Peyer's patch (tissue), 4 donors: Measurements from ENCODE around the gene OR8G1. TPM values are rescaled to one million over a fixed set of nuclear protein-coding genes. Genes with fewer than 3 reads are reported as not detected.
"Not testable (repeated sequence)": the region's sequence is repeated elsewhere in the genome, so short reads cannot be mapped to it uniquely, and the experiment has no call there.

Experiments
- DNase-seq, 3 donors: peaks; one replicate each; pipeline ENCODE4 v3.0.0-alpha.2; 2017 to 2019
- H3K27ac ChIP-seq, 4 donors: fragments of 200-600 bp; sonication (generic); one replicate each; pipeline ENCODE4 v1.5.1; 2016 to 2019
- H3K27me3 ChIP-seq, 2 donors: fragments of 200-600 bp; sonication (generic); one replicate each; pipeline ENCODE4 v1.5.1; 2019
- H3K36me3 ChIP-seq, 3 donors: fragments of 200-600 bp; sonication (generic); one replicate each; pipeline ENCODE4 v1.5.1; 2016 to 2019
- H3K4me1 ChIP-seq, 4 donors: fragments of 200-600 bp; sonication (generic); one replicate each; pipeline ENCODE4 v1.5.1; 2016 to 2019
- H3K4me3 ChIP-seq, 4 donors: fragments of 200-600 bp; sonication (generic); 1 replicate in 3 of 4; 2 replicates in 1 of 4; pipeline ENCODE4 v1.5.1; 2016 to 2019; ENCODE audit warnings: mild to moderate bottlenecking in 1 of 4
- H3K9me3 ChIP-seq, 4 donors: fragments of 200-600 bp; sonication (generic); one replicate each; pipeline ENCODE4 v1.5.1; 2016 to 2019; ENCODE audit warnings: mild to moderate bottlenecking in 1 of 4
- POLR2A ChIP-seq, 2 donors: fragments of 450-650 bp; IDR thresholded peaks; one replicate each; pipeline ENCODE4 v1.5.1; 2017; ENCODE audit warnings: antibody characterized with exemption in 2 of 2, mild to moderate bottlenecking in 2 of 2, moderate library complexity in 2 of 2
- total RNA-seq, 4 donors: library from RNA; depleted of rRNA; stranded (reverse); fragments of >200 nt; gene quantifications; one replicate each; pipeline ENCODE4 v1.1.0, GENCODE V29; 2016
- TF ChIP-seq, protein P1 (sequence below), 6 experiments: fragments of 450-650 bp in 4 of 6; fragments of 200-600 bp in 2 of 6; sonication (generic) in 1 of 6; IDR thresholded peaks; one replicate each; pipeline ENCODE4 v1.5.1; 2017 to 2019; ENCODE audit warnings: antibody characterized with exemption in 6 of 6, mild to moderate bottlenecking in 3 of 6, moderate library complexity in 1 of 6

Gene OR8G1
- total RNA-seq, 4 donors from 2014 or later, result 0.13 TPM; not detected in 3

DNA sequence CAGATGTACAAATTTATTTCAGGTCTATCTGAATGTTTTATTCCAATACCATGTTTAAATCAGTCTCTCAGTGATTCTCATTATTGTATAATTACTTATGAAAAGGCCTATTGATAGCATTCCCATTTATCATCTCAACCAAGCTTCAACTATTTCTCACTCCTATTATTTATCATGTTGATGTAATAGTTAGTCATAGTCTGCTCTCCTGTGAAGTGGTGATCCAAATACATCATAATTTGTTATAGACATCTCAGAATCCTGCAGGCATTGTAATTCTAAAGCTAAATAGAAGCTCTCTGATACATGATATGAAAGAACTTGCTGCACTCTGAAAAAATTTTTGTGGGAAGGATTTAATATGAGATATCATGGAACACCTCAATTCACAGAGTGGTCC, 21.8 kb upstream of the OR8G1 start:
- H3K27me3 ChIP-seq, result no peaks in the 10 kb centered on the region
- H3K4me1 ChIP-seq, result no peaks in the 10 kb centered on the region
- H3K9me3 ChIP-seq, result no peaks in the 10 kb centered on the region
- no peak overlapping the region for H3K27ac ChIP-seq
- no peaks in the 10 kb centered on the region for H3K36me3 ChIP-seq
- no peak for DNase-seq
- H3K4me3 ChIP-seq, result no peak overlapping the region
- TF ChIP-seq, protein P1, sequence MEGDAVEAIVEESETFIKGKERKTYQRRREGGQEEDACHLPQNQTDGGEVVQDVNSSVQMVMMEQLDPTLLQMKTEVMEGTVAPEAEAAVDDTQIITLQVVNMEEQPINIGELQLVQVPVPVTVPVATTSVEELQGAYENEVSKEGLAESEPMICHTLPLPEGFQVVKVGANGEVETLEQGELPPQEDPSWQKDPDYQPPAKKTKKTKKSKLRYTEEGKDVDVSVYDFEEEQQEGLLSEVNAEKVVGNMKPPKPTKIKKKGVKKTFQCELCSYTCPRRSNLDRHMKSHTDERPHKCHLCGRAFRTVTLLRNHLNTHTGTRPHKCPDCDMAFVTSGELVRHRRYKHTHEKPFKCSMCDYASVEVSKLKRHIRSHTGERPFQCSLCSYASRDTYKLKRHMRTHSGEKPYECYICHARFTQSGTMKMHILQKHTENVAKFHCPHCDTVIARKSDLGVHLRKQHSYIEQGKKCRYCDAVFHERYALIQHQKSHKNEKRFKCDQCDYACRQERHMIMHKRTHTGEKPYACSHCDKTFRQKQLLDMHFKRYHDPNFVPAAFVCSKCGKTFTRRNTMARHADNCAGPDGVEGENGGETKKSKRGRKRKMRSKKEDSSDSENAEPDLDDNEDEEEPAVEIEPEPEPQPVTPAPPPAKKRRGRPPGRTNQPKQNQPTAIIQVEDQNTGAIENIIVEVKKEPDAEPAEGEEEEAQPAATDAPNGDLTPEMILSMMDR (IDR thresholded peaks at IDR 0.05), result no peak
- TF ChIP-seq POLR2A (IDR thresholded peaks at IDR 0.05), result no peak

DNA sequence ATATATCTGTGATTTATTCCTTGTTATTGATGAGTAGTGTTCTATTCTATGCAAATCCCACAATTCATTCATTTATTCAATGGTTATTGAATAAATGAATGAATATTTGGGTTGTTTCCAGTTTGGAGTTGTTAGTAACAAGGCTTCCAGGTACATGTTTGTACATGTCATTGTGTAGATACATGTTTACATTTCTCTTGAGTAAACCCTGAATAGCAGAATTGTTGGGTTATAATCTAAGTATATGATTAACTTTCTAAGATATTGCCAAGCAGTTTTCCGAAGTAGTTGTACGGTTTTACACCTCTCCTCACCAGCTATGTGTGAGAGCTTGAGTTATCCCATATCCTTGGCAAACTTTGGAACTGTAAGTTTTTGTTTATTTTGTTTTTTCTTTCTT, 18.5 kb upstream of the OR8G1 start:
- no peaks in the 10 kb centered on the region for H3K4me1 ChIP-seq
- TF ChIP-seq POLR2A (IDR thresholded peaks at IDR 0.05), result no peak
- TF ChIP-seq, protein P1 (IDR thresholded peaks at IDR 0.05), result no peak
- DNase-seq, result no peak
- H3K27ac ChIP-seq, result no peak overlapping the region
- no peak overlapping the region for H3K4me3 ChIP-seq
- no peaks in the 10 kb centered on the region for H3K27me3 ChIP-seq
- H3K36me3 ChIP-seq, result no peaks in the 10 kb centered on the region
- no peaks in the 10 kb centered on the region for H3K9me3 ChIP-seq

- H3K36me3 ChIP-seq, H3K4me1 ChIP-seq, H3K27ac ChIP-seq, H3K27me3 ChIP-seq, H3K4me3 ChIP-seq, DNase-seq, H3K9me3 ChIP-seq: not testable (repeated sequence)
Measured at GRCh38 chr11:124224618-124225423, 16.1 kb upstream of the OR8G1 start.

DNA sequence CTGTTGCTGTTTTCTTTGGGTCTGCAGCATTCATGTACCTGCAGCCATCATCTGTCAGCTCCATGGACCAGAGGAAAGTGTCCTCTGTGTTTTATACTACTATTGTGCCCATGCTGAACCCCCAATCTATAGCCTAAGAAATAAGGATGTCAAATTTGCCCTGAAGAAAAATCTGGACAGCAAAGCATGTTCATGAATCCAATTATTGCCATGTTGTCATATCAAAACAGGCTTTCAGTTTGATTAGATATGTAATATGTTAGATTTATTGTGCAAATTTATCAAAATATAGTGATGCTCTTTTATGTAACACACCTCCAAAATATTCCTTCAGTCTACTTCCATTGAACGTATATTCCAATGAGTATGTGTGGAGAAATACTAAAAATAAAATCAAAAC, 15.4 kb upstream of the OR8G1 start:
- Histone ChIP-seq H3K4me3 (no peak overlapping the region), H3K4me1 (no peaks in the 10 kb centered on the region), H3K27me3 (no peaks in the 10 kb centered on the region), H3K36me3 (no peaks in the 10 kb centered on the region), H3K27ac (no peak overlapping the region), H3K9me3 (no peaks in the 10 kb centered on the region)
- no peak for DNase-seq
- no peak for TF ChIP-seq POLR2A (IDR thresholded peaks at IDR 0.05)
- TF ChIP-seq, protein P1 (IDR thresholded peaks at IDR 0.05), result no peak

- no peak for DNase-seq
- Histone ChIP-seq H3K4me3 (no peak overlapping the region), H3K36me3 (no peaks in the 10 kb centered on the region), H3K4me1 (no peaks in the 10 kb centered on the region), H3K27me3 (no peaks in the 10 kb centered on the region), H3K27ac (no peak overlapping the region), H3K9me3 (no peaks in the 10 kb centered on the region)
- TF ChIP-seq, protein P1 (IDR thresholded peaks at IDR 0.05), result no peak
- TF ChIP-seq POLR2A (IDR thresholded peaks at IDR 0.05), result no peak
Measured at GRCh38 chr11:124233376-124233775, 7.5 kb upstream of the OR8G1 start.

DNA sequence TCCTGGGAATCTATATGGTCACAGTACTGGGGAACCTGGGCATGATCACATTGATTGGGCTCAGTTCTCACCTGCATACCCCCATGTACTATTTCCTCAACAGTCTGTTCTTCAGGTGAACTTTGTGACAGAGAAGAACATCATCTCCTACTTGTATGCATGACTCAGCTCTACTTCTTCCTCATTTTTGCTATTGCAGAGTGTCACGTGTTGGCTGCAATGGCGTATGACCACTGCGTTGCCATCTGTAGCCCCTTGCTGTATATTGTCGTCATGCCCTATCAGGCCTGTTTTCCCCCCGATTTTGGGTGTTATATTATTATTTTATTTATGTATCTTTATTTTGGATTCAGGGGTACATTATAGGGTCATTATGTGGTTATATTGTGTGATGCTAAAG, 2.4 kb upstream of the OR8G1 start:
- no peak overlapping the region for H3K27ac ChIP-seq
- H3K36me3 ChIP-seq, result no peaks in the 10 kb centered on the region
- DNase-seq, result no peak
- H3K4me3 ChIP-seq, result no peak overlapping the region
- TF ChIP-seq POLR2A (IDR thresholded peaks at IDR 0.05), result no peak
- TF ChIP-seq, protein P1 (IDR thresholded peaks at IDR 0.05), result no peak
- H3K4me1 ChIP-seq, result no peaks in the 10 kb centered on the region
- H3K9me3 ChIP-seq, result no peaks in the 10 kb centered on the region
- no peaks in the 10 kb centered on the region for H3K27me3 ChIP-seq

- DNase-seq, H3K27me3 ChIP-seq, H3K4me3 ChIP-seq, H3K9me3 ChIP-seq, H3K36me3 ChIP-seq, H3K27ac ChIP-seq, H3K4me1 ChIP-seq: not testable (repeated sequence)
Measured at GRCh38 chr11:124249869-124250268, 9.0 kb downstream of the OR8G1 start.
